Fibroblast of mammary gland (primary cell): ENCODE results near the gene CD226.
"Not testable (repeated sequence)": the region's sequence is repeated elsewhere in the genome, so short reads cannot be mapped to it uniquely, and the experiment has no call there.

Experiments
- DNase-seq: peaks from one replicate; pipeline ENCODE4 v3.0.0-alpha.2; 2010; ENCODE audit warnings: low read depth
- H3K4me3 ChIP-seq: 2 replicates; pipeline ENCODE4 v1.5.1; 2011; ENCODE audit warnings: low read depth, mild to moderate bottlenecking, low read length, moderate library complexity; ENCODE audit not compliant: control insufficient read depth
- TF ChIP-seq, protein P1 (sequence below): conservative IDR thresholded peaks from 2 replicates; pipeline ENCODE4 v1.5.1; 2011; ENCODE audit warnings: low read depth, low read length, inconsistent platforms; ENCODE audit not compliant: control insufficient read depth, insufficient read depth

Gene CD226

DNA sequence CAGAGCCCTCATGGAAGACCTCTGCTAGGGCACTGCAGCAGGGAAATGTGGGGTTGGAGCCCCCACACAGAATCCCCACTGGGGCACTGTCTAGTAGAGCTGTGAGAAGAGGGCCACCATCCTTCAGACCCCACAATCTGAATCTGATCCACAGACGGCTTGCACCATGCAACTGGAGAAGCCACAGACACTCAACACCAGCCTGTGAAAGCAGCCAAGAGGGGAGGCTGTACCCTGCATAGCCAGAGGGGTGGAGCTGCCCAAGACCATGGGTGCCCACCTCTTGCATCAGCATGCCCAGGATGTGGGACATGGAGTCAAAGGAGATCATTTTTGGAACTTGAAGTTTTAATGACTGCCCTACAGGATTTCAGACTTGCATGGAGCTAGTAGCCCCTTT lies 6.5 kb downstream of the CD226 start:
- no peak for DNase-seq
- H3K4me3 ChIP-seq = no peak overlapping the region
- TF ChIP-seq, protein P1, sequence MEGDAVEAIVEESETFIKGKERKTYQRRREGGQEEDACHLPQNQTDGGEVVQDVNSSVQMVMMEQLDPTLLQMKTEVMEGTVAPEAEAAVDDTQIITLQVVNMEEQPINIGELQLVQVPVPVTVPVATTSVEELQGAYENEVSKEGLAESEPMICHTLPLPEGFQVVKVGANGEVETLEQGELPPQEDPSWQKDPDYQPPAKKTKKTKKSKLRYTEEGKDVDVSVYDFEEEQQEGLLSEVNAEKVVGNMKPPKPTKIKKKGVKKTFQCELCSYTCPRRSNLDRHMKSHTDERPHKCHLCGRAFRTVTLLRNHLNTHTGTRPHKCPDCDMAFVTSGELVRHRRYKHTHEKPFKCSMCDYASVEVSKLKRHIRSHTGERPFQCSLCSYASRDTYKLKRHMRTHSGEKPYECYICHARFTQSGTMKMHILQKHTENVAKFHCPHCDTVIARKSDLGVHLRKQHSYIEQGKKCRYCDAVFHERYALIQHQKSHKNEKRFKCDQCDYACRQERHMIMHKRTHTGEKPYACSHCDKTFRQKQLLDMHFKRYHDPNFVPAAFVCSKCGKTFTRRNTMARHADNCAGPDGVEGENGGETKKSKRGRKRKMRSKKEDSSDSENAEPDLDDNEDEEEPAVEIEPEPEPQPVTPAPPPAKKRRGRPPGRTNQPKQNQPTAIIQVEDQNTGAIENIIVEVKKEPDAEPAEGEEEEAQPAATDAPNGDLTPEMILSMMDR = no peak

DNA sequence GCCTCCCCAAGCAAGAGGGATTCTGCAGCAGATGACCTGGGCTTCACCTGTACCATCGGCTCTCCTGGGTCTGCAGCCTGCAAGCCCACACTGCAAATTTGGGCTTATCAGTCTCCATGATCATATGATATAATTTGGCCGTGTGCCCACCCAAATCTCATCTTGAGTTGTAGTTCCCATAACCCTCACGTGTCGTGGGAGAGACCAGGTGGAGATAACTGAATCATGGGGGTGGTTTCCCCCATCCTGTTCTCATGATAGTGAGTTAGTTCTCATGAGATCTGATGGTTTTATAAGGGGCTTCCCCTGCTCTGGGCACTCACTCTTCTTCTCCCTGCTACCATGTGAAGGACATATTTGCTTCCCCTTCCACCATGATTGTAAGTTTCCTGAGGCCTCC lies 7.9 kb downstream of the CD226 start:
- H3K4me3 ChIP-seq, DNase-seq: not testable (repeated sequence)

DNA sequence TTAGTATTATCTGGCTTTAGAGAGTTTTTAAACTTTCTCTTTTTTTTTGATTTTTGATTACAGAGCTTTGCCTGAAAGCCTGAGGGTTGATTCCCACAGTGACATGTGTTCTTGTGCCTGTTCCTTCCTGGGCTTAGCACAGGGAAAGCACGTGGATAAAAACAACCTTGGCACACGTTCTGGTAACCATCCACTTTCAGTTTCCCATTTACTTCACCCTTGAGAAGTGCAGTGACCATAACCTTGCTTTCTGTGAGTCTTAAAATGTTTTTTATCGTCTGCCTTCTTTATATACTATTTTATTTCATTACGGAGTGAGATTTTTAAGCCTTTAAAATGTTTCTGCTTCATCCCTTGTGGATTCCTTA lies 11.5 kb downstream of the CD226 start:
- peak; percentile 13 for DNase-seq
- TF ChIP-seq, protein P1 = no peak
- no peak overlapping the region for H3K4me3 ChIP-seq

DNA sequence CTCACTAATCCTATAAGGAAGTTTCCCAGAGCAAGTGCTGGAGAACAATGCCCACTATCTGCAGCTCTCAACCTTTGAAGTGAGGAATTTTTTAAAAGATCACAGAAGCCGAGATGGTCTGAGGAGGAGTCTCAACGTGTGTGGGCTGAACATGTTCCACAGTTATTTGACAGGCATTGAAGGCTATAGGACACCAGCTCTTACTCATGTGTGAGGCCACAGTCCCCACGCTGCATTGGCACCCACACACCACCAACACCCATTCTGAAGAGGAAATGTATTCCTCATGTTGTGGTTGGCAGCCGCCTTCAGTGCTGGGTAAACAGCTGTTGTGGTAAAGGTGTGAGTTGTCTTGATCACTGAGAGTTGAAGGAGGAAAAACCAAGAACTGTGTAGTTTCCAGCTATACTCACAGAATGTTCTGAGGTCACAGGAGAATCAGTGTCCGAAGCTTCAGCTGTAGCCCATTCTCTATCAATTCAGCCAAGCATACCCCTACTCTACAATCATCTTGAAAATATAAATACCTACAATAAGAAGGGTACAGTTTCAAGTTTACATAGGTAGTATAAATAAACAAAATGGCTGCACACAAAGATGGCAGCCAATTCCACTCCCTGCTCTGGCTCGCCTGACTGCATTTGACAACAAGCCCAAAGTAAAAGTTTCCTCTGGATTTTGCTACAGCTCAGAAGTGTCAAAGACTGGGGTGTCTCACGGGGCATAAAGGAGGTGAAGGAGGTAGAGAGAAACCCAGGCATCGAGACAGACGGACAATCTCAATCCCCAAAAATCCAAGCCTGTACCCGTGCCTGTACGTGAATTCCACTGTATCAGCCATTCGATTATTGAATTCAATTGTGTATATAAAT lies 12.1 kb downstream of the CD226 start:
- no peak overlapping the region for H3K4me3 ChIP-seq
- DNase-seq = peak; percentile 33

DNA sequence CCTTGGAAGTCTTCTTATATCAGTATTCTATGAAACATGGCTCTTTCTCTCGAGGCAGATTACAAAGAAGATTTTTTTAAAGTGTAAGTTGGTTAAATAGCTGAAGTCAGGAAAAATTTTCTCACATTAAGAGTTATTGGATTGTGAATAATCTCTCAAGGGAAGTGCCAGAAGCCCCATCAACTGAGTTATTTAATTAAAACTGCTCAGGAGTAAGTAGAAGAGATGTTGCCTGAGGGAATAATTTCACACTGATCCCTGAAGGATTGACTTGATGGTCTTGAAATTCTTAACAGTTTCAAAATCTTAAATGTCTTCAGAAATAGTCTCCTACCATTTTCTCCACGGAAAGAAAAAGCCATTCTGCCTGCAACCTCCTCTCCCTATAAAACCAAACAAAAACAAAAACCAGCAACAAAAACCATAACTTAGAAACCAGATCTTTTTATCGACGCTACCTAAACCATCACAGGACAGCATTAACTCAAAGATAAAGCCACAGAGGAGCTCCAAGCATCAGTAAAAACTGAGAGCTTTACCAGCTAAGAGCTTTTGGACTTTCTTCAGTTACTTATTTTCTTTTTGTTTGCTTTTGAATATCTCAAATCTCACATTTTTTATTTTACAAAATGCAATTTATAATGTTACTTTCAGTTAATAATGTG lies 12.9 kb downstream of the CD226 start:
- no peak overlapping the region for H3K4me3 ChIP-seq

More for the DNA sequence above, 12.1 kb downstream of the CD226 start:
- TF ChIP-seq, protein P1 = no peak

DNA sequence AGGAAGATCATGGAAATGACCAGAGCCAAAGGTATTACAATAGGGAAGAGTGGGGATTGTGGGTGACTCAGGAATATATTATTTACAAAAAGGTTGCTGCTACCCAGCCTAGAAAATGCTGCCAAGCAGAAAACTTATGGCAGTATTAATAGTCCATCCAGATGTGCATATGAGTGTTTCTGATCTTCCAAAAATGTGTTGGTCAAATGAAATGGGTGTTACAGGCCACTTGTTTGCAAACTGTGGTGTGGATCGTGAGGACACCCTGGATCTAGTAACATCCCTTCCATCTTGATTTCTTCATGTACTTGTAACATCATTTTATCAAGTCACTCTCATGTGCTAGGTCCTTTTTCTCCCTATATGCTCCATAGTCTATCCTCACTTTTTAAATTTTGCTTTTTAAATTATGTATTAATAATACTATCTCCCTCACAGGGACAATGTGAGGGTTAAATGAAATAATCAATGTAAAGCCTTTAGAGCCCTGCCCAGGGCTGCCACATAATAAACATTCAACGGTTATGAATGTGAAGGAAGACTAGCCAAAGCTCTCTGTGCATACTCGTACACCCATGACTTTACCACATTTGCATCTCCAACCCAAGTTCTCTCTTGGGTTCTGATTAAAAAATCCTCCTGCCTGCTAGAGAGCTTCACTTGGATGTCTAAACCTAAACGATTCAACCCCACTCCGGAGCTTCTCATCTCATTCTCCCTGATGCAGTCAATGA lies 18.5 kb downstream of the CD226 start:
- TF ChIP-seq, protein P1 = no peak
- DNase-seq = no peak
- no peak overlapping the region for H3K4me3 ChIP-seq

More for the DNA sequence above, 12.9 kb downstream of the CD226 start:
- TF ChIP-seq, protein P1 = no peak
- DNase-seq = no peak

DNA sequence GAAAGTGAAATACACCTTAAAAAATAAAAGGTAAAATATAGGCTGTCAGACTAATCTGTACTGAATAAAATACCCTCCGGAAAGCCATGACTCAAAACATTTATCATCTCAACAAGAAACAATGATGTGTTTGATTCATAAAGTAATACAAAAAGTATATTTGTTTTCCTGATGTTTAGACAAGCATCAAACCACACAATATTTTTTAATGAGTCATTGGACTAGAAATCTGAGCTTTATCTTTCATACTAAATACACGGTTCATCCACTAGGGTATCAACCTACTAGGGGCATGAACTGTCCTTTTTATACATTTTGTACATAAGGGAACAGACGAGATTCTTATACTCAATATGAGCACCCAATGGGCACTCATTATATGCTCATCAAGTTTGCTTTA lies 31.3 kb downstream of the CD226 start:
- DNase-seq = peak; percentile 5
- no peak overlapping the region for H3K4me3 ChIP-seq
- TF ChIP-seq, protein P1 = no peak
